AG04449 (cell line): ENCODE measurements around the gene ELOA2.

Experiments used
- CTCF ChIA-PET: fragments of 350-600 bp; formaldehyde crosslinking; extraction: SDS; loops from one replicate; lab custom pipeline; 2021; ENCODE audit warnings: antibody characterized with exemption; lab: Yijun Ruan, JAX
- POLR2A ChIA-PET: fragments of 400-600, 350-600 bp; formaldehyde crosslinking; extraction: SDS; loops from one replicate; lab custom pipeline; 2020; ENCODE audit warnings: antibody characterized with exemption, inconsistent platforms; lab: Yijun Ruan, JAX
- DNase-seq: peaks from one replicate; pipeline ENCODE4 v3.0.0-alpha.2; 2010; ENCODE audit warnings: low read depth, low spot score
- H3K4me3 ChIP-seq: 2 replicates; pipeline ENCODE4 v1.5.1; 2011; ENCODE audit warnings: low read depth, mild to moderate bottlenecking, control low read depth, low read length
- CTCF ChIP-seq: IDR thresholded peaks from one replicate; pipeline ENCODE4 v1.5.1; 2011; ENCODE audit warnings: mild to moderate bottlenecking, moderate library complexity, low read length, control low read depth, inconsistent platforms; ENCODE audit not compliant: insufficient read depth; ENCODE audit errors: missing control alignments

The ELOA2 gene

GRCh38 chr18:47035156-47035671 is at the start of gene ELOA2:
Gene ELOA2, minus strand, starts transcription at chr18:47035621. Its CDS starts 357 bp downstream, at chr18:47035264.
- no peak for TF ChIP-seq CTCF
- H3K4me3 ChIP-seq, result no peak within 1 kb of the TSS
- POLR2A ChIA-PET, result no interaction called here
- no peak for DNase-seq
- CTCF ChIA-PET, result no interaction called here

DNA sequence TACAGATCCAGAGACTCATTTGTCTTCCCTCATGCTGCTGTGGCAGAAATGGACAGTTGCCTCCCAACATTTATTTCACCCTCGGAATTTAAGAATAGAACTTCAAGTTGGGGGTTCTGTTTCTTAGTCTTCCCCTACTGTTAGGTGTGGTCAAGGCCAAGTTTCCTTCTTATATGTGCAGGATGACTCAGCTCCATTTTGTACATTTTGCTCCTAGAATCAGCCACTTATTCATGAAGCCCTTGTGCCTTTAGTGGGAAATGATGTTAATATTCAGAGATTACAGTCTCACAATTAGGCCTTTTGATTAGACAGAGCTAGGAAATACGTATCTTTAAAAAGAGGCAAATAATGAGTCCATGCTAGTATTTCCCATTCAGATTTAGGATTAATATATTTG is 46.2 kb upstream of the ELOA2 start:
- ChIA-PET CTCF (interaction anchor here (0.9 to 1.2 kb wide), 3 partner anchors 11 to 667 kb away, joined by 3 read pairs; no protein-coding TSS in a partner anchor), POLR2A (no interaction called here)
- no peak for TF ChIP-seq CTCF
- no peak for DNase-seq
- no peak overlapping the region for H3K4me3 ChIP-seq

DNA sequence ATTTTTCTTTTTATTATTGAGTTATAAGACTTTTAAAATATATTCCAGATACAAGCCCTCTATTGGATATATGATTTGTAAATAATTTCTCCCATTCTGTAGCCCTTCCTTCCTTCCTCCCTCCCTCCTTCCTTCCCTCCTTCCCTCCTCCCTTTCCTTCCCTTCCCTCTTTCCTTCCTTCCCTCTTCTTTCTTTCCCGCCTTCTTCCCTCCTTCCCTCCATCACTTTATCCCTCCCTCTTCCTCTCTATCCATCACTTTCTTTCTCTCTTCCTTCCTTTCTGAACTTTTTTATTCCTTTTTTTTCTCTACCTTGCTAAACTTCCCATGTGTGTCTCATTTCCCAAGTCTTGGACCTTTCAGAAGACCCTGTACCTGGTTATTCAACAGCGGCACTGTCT is 45.5 kb upstream of the ELOA2 start:
- POLR2A ChIA-PET, result no interaction called here
- no peak for DNase-seq
- no peak for TF ChIP-seq CTCF
- no peak overlapping the region for H3K4me3 ChIP-seq
- CTCF ChIA-PET, result interaction anchor here (0.9 kb wide), 1 partner anchor 10 kb away, joined by 3 read pairs; no protein-coding TSS in a partner anchor

DNA sequence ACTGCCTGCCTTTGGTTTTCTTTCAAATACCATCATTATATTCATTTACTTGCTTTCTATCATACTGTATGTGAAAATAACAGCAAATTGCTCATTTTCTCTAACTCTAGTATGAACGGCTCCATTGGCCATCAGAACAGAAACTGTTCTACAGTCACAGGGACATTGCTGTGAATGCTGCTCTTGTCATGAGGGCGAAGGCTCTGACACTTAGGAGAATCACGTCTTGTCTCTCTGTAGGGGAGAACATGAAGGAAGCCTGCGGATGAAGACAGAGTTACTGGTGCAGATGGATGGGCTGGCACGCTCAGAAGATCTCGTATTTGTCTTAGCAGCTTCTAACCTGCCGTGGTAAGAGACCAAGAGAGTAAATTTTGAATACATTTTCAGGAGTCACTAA is 41.7 kb upstream of the ELOA2 start:
- POLR2A ChIA-PET, result no interaction called here
- H3K4me3 ChIP-seq, result no peak overlapping the region
- no peak for DNase-seq
- CTCF ChIA-PET, result interaction anchor here (1.3 kb wide), 1 partner anchor 23 kb away, joined by 3 read pairs; no protein-coding TSS in a partner anchor
- TF ChIP-seq CTCF, result no peak

DNA sequence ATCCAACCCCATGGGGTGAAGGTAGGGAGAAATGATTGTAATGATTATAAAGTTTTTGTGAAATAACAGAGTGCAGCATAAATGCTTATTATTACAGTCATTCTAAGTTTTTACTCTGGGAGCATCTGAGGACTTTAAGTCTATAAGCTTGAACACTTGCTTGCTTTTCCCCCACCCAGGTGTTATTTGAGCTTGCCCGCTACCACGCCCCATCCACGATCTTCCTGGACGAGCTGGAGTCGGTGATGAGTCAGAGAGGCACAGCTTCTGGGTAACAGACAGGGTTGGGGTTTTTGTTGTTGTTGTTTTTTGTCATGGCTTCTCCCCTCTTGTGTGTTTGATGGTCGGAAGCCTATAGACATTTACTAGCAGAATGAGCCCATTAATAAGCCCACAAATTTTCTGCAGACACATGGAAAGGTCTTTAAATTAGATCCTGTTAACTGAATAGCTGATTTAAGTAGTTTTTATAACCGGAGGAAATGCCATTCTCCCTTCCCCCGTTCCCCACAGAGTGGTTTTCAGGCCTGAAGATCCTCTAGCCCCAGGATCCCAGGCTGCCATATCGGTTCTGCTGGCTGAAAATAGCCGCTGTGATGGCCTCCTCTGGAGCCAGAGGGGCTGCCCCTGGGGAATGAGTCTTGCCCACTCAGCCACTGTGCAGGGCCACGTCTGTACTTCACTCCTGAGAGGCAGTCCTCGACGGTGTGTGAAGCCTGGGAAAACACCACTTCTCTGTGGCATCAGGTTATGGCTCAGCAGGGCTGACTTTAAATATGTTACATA is 39.9 kb upstream of the ELOA2 start:
- H3K4me3 ChIP-seq, result no peak overlapping the region
- POLR2A ChIA-PET, result no interaction called here
- CTCF ChIA-PET, result interaction anchor here (1.0 to 1.2 kb wide), 4 partner anchors 24 to 673 kb away, joined by 3 to 5 read pairs (median 4); no protein-coding TSS in a partner anchor
- no peak for DNase-seq
- no peak for TF ChIP-seq CTCF

DNA sequence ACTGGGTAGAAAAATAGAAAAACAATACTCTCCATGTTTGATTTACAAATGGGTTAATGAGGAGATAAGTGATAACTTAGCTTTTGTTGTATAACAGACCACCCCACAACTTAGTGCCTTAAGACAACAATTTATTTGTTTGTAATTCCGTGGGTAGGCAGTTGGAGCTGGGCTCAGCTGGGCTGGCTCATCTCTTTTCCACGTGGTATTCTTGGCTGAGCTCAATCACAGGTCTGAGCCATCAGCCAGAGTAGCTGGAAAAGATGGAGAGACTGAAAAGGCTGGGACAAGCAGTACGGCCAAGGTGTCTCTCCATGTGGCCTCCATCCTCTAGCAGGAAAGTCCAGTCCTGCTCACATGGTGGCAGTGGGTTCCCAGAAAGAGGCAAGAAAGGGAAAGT is 32.2 kb upstream of the ELOA2 start:
- TF ChIP-seq CTCF, result no peak
- ChIA-PET CTCF (interaction anchor here (0.9 to 1.6 kb wide), 3 partner anchors 13 to 32 kb away, joined by 3 to 4 read pairs (median 4); no protein-coding TSS in a partner anchor), POLR2A (no interaction called here)
- H3K4me3 ChIP-seq, result no peak overlapping the region
- no peak for DNase-seq
